HG03108 (cell line): ENCODE results near the gene PLXDC2.
A peak's percentile ranks its signal among the peaks of the same experiment; 100 is the strongest.

Experiments used
- ATAC-seq: cut with Tn5 transposase; IDR thresholded peaks from one replicate; pipeline ENCODE4 v1.9.1; 2021; ENCODE audit warnings: moderate library complexity; ENCODE audit not compliant: unreplicated experiment

Gene PLXDC2

GRCh38 chr10:19815731-19816410 lies 361 bp upstream of the PLXDC2 start:
- no peak for ATAC-seq

GRCh38 chr10:19817231-19817933 lies 1.1 kb downstream of the PLXDC2 start:
- ATAC-seq, result peak; percentile 30

- no peak for ATAC-seq
These were observed 2.6 kb downstream of the PLXDC2 start for GRCh38 chr10:19818876-19819275.

GRCh38 chr10:19819419-19820033 lies 3.3 kb downstream of the PLXDC2 start:
- ATAC-seq, result no peak

GRCh38 chr10:19824381-19825342 lies 8.4 kb downstream of the PLXDC2 start:
- ATAC-seq, result no peak

GRCh38 chr10:19825700-19826099 lies 9.5 kb downstream of the PLXDC2 start:
- no peak for ATAC-seq

- no peak for ATAC-seq
These were observed 10.5 kb downstream of the PLXDC2 start for GRCh38 chr10:19826712-19827111.

GRCh38 chr10:19828278-19829049 lies 12.2 kb downstream of the PLXDC2 start:
- ATAC-seq, result no peak

GRCh38 chr10:19832699-19833098 lies 16.5 kb downstream of the PLXDC2 start:
- ATAC-seq, result no peak

GRCh38 chr10:19833170-19833824 lies 17.1 kb downstream of the PLXDC2 start:
- no peak for ATAC-seq

GRCh38 chr10:19835952-19836351 lies 19.7 kb downstream of the PLXDC2 start:
- ATAC-seq, result no peak

- ATAC-seq, result no peak
These were observed 22.9 kb downstream of the PLXDC2 start for GRCh38 chr10:19839090-19839489.

- no peak for ATAC-seq
These were observed 23.3 kb downstream of the PLXDC2 start for GRCh38 chr10:19839552-19839951.

- no peak for ATAC-seq
These were observed 24.5 kb downstream of the PLXDC2 start for GRCh38 chr10:19840776-19841175.

GRCh38 chr10:19843487-19843886 lies 27.3 kb downstream of the PLXDC2 start:
- ATAC-seq, result no peak

GRCh38 chr10:19845503-19846368 lies 29.5 kb downstream of the PLXDC2 start:
- ATAC-seq, result no peak

- no peak for ATAC-seq
These were observed 31.1 kb downstream of the PLXDC2 start for GRCh38 chr10:19847321-19847720.

GRCh38 chr10:19848226-19848985 lies 32.2 kb downstream of the PLXDC2 start:
- no peak for ATAC-seq
